GM12878 (cell line): Measurements from ENCODE around the gene SENP6. TPM values are rescaled to one million over a fixed set of nuclear protein-coding genes. Genes with fewer than 3 reads are reported as not detected.

Experiments used
- ATAC-seq: fragments of 200-7000 bp; cut with Tn5 transposase; 3 replicates; pipeline ENCODE4 v1.9.1; 2020; ENCODE audit warnings: mild to moderate bottlenecking, moderate library complexity
- BruUV-seq: library from RNA; stranded (reverse); fragments of 400-500 nt; replicated peaks from 2 replicates; lab custom pipeline; 2021; lab: Mats Ljungman, UMichigan
- CTCF ChIA-PET: fragments of 300-600 bp; sonication (Branson Sonifier 250); formaldehyde crosslinking; extraction: SDS; loops from one replicate; lab custom pipeline; 2021; ENCODE audit warnings: inconsistent platforms; lab: Yijun Ruan, JAX
- POLR2A ChIA-PET: fragments of 350-600 bp; formaldehyde crosslinking; extraction: SDS; loops from one replicate; lab custom pipeline; 2021; ENCODE audit warnings: inconsistent platforms; lab: Charles Lee
- RAD21 ChIA-PET: fragments of 300-600 bp; sonication (Branson Sonifier 250); formaldehyde crosslinking; loops from one replicate; lab custom pipeline; 2023; ENCODE audit warnings: antibody characterized with exemption; ENCODE audit not compliant: unreplicated experiment; lab: Charles Lee
- SMC1A ChIA-PET: fragments of 300-600 bp; sonication (Branson Sonifier 250); formaldehyde crosslinking; loops from one replicate; lab custom pipeline; 2023; ENCODE audit not compliant: unreplicated experiment, uncharacterized antibody; lab: Charles Lee
- DNase-seq: peaks from one replicate; pipeline ENCODE4 v3.0.0-alpha.2; 2011; ENCODE audit warnings: low read depth, low spot score
- FAIRE-seq: peaks from 3 replicates; lab custom pipeline; 2011; peaks lifted over from hg19 to GRCh38; lab: Jason Lieb, UNC
- H2AFZ ChIP-seq: 2 replicates; pipeline ENCODE4 v1.6.0; 2011; ENCODE audit warnings: low read depth, low read length, control low read depth; ENCODE audit not compliant: control insufficient read depth
- H3K27ac ChIP-seq: 2 replicates; pipeline ENCODE4 v1.5.1; 2011; ENCODE audit warnings: control low read depth; ENCODE audit not compliant: control insufficient read depth, insufficient read depth
- H3K27me3 ChIP-seq, 2 experiments: replicated peaks in 1 of 2; 2 replicates each; pipeline versions ENCODE4 v1.6.0 to v1.6.1; 2011; ENCODE audit warnings: low read length in 1 of 2; ENCODE audit not compliant: control insufficient read depth in 2 of 2, insufficient read depth in 2 of 2
- H3K36me3 ChIP-seq, 2 experiments: 2 replicates each; pipeline ENCODE4 v1.5.1; 2011; ENCODE audit warnings: low read length in 1 of 2; ENCODE audit not compliant: control insufficient read depth in 2 of 2, insufficient read depth in 2 of 2
- H3K4me1 ChIP-seq: 2 replicates; pipeline ENCODE4 v1.6.1; 2011; ENCODE audit warnings: mild to moderate bottlenecking, low read length, moderate library complexity, mixed read lengths; ENCODE audit not compliant: control insufficient read depth, insufficient read depth
- H3K4me2 ChIP-seq: 2 replicates; pipeline ENCODE4 v1.6.0; 2011; ENCODE audit warnings: control low read depth; ENCODE audit not compliant: control insufficient read depth, insufficient read depth
- H3K4me3 ChIP-seq: fragments of 200-600 bp; sonication (generic); 2 replicates; pipeline ENCODE4 v1.5.1; 2016
- H3K79me2 ChIP-seq: 2 replicates; pipeline ENCODE4 v1.6.0; 2011; ENCODE audit warnings: low read length; ENCODE audit not compliant: control insufficient read depth, insufficient read depth
- H3K9ac ChIP-seq: 2 replicates; pipeline ENCODE4 v1.8.0; 2011; ENCODE audit warnings: low read length, control low read depth, mixed read lengths; ENCODE audit not compliant: control insufficient read depth, insufficient read depth
- H3K9me3 ChIP-seq: replicated peaks from 3 replicates; pipeline ENCODE4 v1.5.1; 2011; ENCODE audit warnings: mild to moderate bottlenecking, low read length; ENCODE audit not compliant: control insufficient read depth, insufficient read depth
- H4K20me1 ChIP-seq: 2 replicates; pipeline ENCODE4 v1.6.0; 2011; ENCODE audit not compliant: control insufficient read depth, insufficient read depth
- ATF7 ChIP-seq: fragments of 450-650 bp; IDR thresholded peaks from 2 replicates; pipeline ENCODE4 v1.6.1; 2016; ENCODE audit warnings: low read depth, mild to moderate bottlenecking
- BCL3 ChIP-seq: IDR thresholded peaks from 2 replicates; pipeline ENCODE4 v1.6.1; 2011; ENCODE audit warnings: borderline replicate concordance, low read depth, mild to moderate bottlenecking, moderate library complexity, low read length; ENCODE audit not compliant: insufficient read depth, poor library complexity, severe bottlenecking
- BMI1 ChIP-seq: fragments of 450-650 bp; IDR thresholded peaks from 2 replicates; pipeline ENCODE4 v1.6.1; 2016; ENCODE audit warnings: mild to moderate bottlenecking, moderate library complexity, borderline replicate concordance
- CBX3 ChIP-seq: fragments of 200-600 bp; sonication (generic); IDR thresholded peaks from 2 replicates; pipeline ENCODE4 v1.6.1; 2016; ENCODE audit warnings: low read depth, borderline replicate concordance
- DPF2 ChIP-seq: fragments of 450-650 bp; IDR thresholded peaks from 2 replicates; pipeline ENCODE4 v1.6.1; 2017; ENCODE audit warnings: mild to moderate bottlenecking
- GATAD2B ChIP-seq: fragments of 450-650 bp; conservative IDR thresholded peaks from 2 replicates; pipeline ENCODE4 v1.6.1; 2017; ENCODE audit warnings: low read depth, mild to moderate bottlenecking, moderate library complexity
- HCFC1 ChIP-seq: fragments of 150-350 bp; IDR thresholded peaks from 2 replicates; pipeline ENCODE4 v1.6.1; 2014; ENCODE audit warnings: low read length
- IKZF2 ChIP-seq, 2 experiments: fragments of 450-650 bp; IDR thresholded peaks; 2 replicates each; pipeline ENCODE4 v1.6.1; 2017; ENCODE audit warnings: mild to moderate bottlenecking in 2 of 2, moderate library complexity in 2 of 2
- LARP7 ChIP-seq: fragments of 450-650 bp; IDR thresholded peaks from 2 replicates; pipeline ENCODE4 v1.6.1; 2017; ENCODE audit warnings: mild to moderate bottlenecking
- MXI1 ChIP-seq: fragments of 150-350 bp; IDR thresholded peaks from 2 replicates; pipeline ENCODE4 v1.6.1; 2011; ENCODE audit warnings: low read depth, mild to moderate bottlenecking, inconsistent platforms, low read length, improper control_type of control experiment
- NBN ChIP-seq: fragments of 450-650 bp; IDR thresholded peaks from 2 replicates; pipeline ENCODE4 v1.6.1; 2016
- NFIC ChIP-seq: IDR thresholded peaks from 2 replicates; pipeline ENCODE4 v1.6.1; 2012; ENCODE audit warnings: low read depth, mild to moderate bottlenecking, inconsistent platforms, low read length, moderate library complexity
- POU2F2 ChIP-seq: IDR thresholded peaks from 3 replicates; pipeline ENCODE4 v1.6.1; 2011; ENCODE audit warnings: low read depth, mild to moderate bottlenecking, low read length, borderline replicate concordance
- SREBF2 ChIP-seq: IDR thresholded peaks from 2 replicates; pipeline ENCODE4 v1.6.1; 2012; ENCODE audit warnings: mild to moderate bottlenecking, low read length
- STAT1 ChIP-seq: fragments of 450-650 bp; conservative IDR thresholded peaks from 2 replicates; pipeline ENCODE4 v1.6.1; 2014; ENCODE audit warnings: antibody characterized with exemption, mild to moderate bottlenecking
- TCF7 ChIP-seq: IDR thresholded peaks from 2 replicates; pipeline ENCODE4 v1.6.1; 2014; ENCODE audit warnings: antibody characterized with exemption, borderline replicate concordance
- YY1 ChIP-seq: IDR thresholded peaks from 2 replicates; pipeline ENCODE4 v1.6.1; 2011; ENCODE audit warnings: low read depth, mild to moderate bottlenecking, low read length
- ZBTB11 ChIP-seq: fragments of 450-650 bp; formaldehyde crosslinking; IDR thresholded peaks from 2 replicates; pipeline ENCODE4 v1.5.0; 2022; ENCODE audit warnings: mild to moderate bottlenecking, missing genetic modification characterization
- ZNF622 ChIP-seq: fragments of 450-650 bp; IDR thresholded peaks from 2 replicates; pipeline ENCODE4 v1.6.1; 2017; ENCODE audit warnings: mild to moderate bottlenecking, inconsistent platforms
- WGBS: methylation state at CpG from one replicate; pipeline ENCODE4 v1.1.6; 2016; ENCODE audit warnings: low lambda C conversion rate; ENCODE audit not compliant: insufficient replicate concordance, insufficient coverage; ENCODE audit errors: missing lambda C conversion rate; 5-methylcytosine and 5-hydroxymethylcytosine counted together
- in situ Hi-C: fragments of 300-500 bp; cut with MboI; formaldehyde crosslinking; loops from 9 replicates; pipeline ENCODE4 v1.14.3; 2018; ENCODE audit warnings: mixed read lengths
- intact Hi-C: fragments of 100-400 bp; cut with micrococcal nuclease; formaldehyde crosslinking; loops from one replicate; pipeline ENCODE4 v1.14.2; 2022; ENCODE audit not compliant: unreplicated experiment
- polyA plus RNA-seq, 11 experiments: library from polyadenylated mRNA; depleted of rRNA in 4 of 11; unstranded in 6 of 11; stranded (reverse) in 5 of 11; fragments of >200 nt; fragmentation: Nextera tagmentation in 4 of 11; fragmentation: Illumina TruSeq in 1 of 11; extraction: Ambion mirVana in 4 of 11; extraction: Trizol in 1 of 11; gene quantifications; 1 replicate in 1 of 11; 2 replicates in 10 of 11; pipeline versions ENCODE4 v1.2.1 to v1.2.3, GENCODE V29; 2011 to 2016; ENCODE audit warnings: inconsistent platforms in 2 of 11, missing spikeins in 2 of 11, low read depth in 1 of 11
- total RNA-seq, 4 experiments: library from RNA; depleted of rRNA in 3 of 4; stranded (reverse); fragments of >200 nt in 3 of 4; fragmentation: Illumina TruSeq in 1 of 4; extraction: Trizol in 1 of 4; gene quantifications; 2 replicates each; pipeline versions ENCODE4 v1.2.1 to v1.2.3, GENCODE V29; 2013 to 2021
- TF ChIP-seq, protein P1 (sequence below): IDR thresholded peaks from 2 replicates; pipeline ENCODE4 v1.6.1; 2011; ENCODE audit warnings: low read depth, mild to moderate bottlenecking, low read length, moderate library complexity, borderline replicate concordance; ENCODE audit errors: extremely low read depth

SENP6 gene
- total and polyA plus RNA-seq, 10 of the 15 experiments (the other 5 are each of a cell fraction or from before 2014, with no cell fraction given), result 10.7 to 70.0 (median 42.3) TPM

DNA sequence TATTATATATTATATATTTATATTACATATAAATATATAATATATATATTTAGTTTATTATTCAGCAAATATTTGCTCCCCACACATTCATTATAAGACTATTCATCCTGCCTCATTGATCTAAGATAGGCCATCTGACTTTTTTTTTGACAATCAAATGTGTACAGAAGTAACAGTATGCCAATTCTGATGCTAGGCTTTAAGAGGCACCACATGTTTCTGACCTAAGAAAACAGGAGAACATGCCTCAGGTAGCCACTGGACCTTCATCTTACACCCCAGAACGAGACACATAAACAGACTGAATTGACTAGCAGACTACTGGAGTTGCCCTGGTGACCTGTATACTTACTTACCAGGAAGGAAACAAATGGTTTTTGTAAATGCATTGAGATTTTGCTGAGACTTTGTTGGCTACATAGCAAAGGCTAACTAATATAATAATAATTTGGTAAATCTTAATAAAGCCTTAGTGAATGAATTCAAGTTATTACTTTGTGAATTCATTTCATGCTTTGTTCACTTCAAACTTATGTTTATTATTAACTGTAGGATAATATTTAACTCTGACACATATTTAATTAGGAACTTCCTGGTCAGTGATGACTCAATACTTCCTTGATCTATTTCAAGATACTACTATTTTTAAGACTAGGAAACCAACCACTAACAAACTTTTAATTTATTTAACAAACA, 134.0 kb downstream of the SENP6 start (continued):
- TF ChIP-seq BMI1, result 0 out of 2 replicates have a peak, but pooled peaks have one; percentile 11
- TF ChIP-seq ATF7, result peak; percentile 89
- TF ChIP-seq IKZF2 (IDR thresholded peaks at IDR 0.05), result peak in 1 of 2 experiments; percentile 21; a peak in 2 of 4 replicates

- Histone ChIP-seq H3K9me3 (no peaks in the 10 kb centered on the region), H3K36me3 (no peaks in the 10 kb centered on the region), H3K4me1 (peaks cover 6% of the 10 kb centered on the region), H3K4me3 (no peak overlapping the region), H2AFZ (no peak overlapping the region), H3K27ac (no peak overlapping the region), H3K79me2 (no peaks in the 10 kb centered on the region), H3K9ac (no peak overlapping the region), H3K4me2 (no peak overlapping the region), H4K20me1 (no peaks in the 10 kb centered on the region), H3K27me3 (no peaks in the 10 kb centered on the region)
- CTCF ChIA-PET, result no interaction called here
- ATAC-seq, result peak; percentile 82
- in situ Hi-C loops, result no loop called here
- intact Hi-C loops, result no loop called here
- WGBS, result 51% methylated on average over 4 of the region's 4 CpGs
- SMC1A ChIA-PET, result interaction anchor here (2.8 kb wide), 1 partner anchor 135 kb away, joined by 5 read pairs; no protein-coding TSS in a partner anchor
- RAD21 ChIA-PET, result no interaction called here
- DNase-seq, result no peak
- no TSS peak for BruUV-seq
- POLR2A ChIA-PET, result interaction anchor here (0.6 to 1.7 kb wide), 3 partner anchors 27 to 87 kb away, joined by 3 read pairs; no protein-coding TSS in a partner anchor
- no peak for FAIRE-seq
- TF ChIP-seq MXI1 (no peak), NFIC (no peak), HCFC1 (no peak), YY1 (no peak), DPF2 (peak; percentile 60; the same call in 1 of the 2 replicates), GATAD2B (no peak), STAT1 (no peak), ZBTB11 (CRISPR knock-in tag) (no peak), LARP7 (no peak), NBN (peak; percentile 50; the same call in 1 of the 2 replicates), SREBF2 (no peak), CBX3 (no peak), POU2F2 (no peak), TCF7 (no peak), ZNF622 (no peak), BCL3 (no peak)
- TF ChIP-seq, protein P1, sequence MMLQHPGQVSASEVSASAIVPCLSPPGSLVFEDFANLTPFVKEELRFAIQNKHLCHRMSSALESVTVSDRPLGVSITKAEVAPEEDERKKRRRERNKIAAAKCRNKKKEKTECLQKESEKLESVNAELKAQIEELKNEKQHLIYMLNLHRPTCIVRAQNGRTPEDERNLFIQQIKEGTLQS, result no peak
These were observed 142.3 kb downstream of the SENP6 start for GRCh38 chr6:75743971-75744370.
